Measurements from ENCODE around the gene TMEM114. TPM values are rescaled to one million over a fixed set of nuclear protein-coding genes. Genes with fewer than 3 reads are reported as not detected.
"Not testable (repeated sequence)": the region's sequence is repeated elsewhere in the genome, so short reads cannot be mapped to it uniquely, and the experiment has no call there.

Gene TMEM114
- total RNA-seq, 4 donors from 2014 or later = not detected

- no peak overlapping the region for H3K4me3 ChIP-seq (replicated peaks in 1 of 3)
- no peaks in the 10 kb centered on the region for H3K36me3 ChIP-seq
- H3K9me3 ChIP-seq = no peaks in the 10 kb centered on the region
- H3K27ac ChIP-seq = no peak overlapping the region
- intact Hi-C loops (cut with DNase I) = loop anchor here (5.0 to 10.0 kb wide), 3 partner anchors 229 to 327 kb away; partner anchors contain the start of genes PMM2 and TMEM186
- no peaks in the 10 kb centered on the region for H3K27me3 ChIP-seq
- 6 to 9% methylated on average over 10 of the region's 10 CpGs for WGBS, 2 donors
- no peak for TF ChIP-seq CTCF (IDR thresholded peaks at IDR 0.05)
- no peak for TF ChIP-seq POLR2A (IDR thresholded peaks at IDR 0.05)
- H3K4me1 ChIP-seq = peaks cover 0 to 3% of the 10 kb centered on the region in 2 donors
- DNase-seq = no peak
Measured at GRCh38 chr16:8565498-8565897, 24.8 kb downstream of the TMEM114 start.

- Histone ChIP-seq H3K36me3 (no peaks in the 10 kb centered on the region), H3K4me3 (replicated peaks in 1 of 3) (no peak overlapping the region), H3K27me3 (no peaks in the 10 kb centered on the region), H3K27ac (no peak overlapping the region), H3K4me1 (peaks cover 0 to 3% of the 10 kb centered on the region in 2 donors), H3K9me3 (no peaks in the 10 kb centered on the region)
- no peak for TF ChIP-seq CTCF (IDR thresholded peaks at IDR 0.05)
- TF ChIP-seq POLR2A (IDR thresholded peaks at IDR 0.05) = no peak
- DNase-seq = no peak
- 74 to 79% methylated on average over 1 of the region's 1 CpG for WGBS, 2 donors
- intact Hi-C loops (cut with DNase I) = loop anchor here (5.0 to 10.0 kb wide), 3 partner anchors 230 to 327 kb away; partner anchors contain the start of genes PMM2 and TMEM186
Measured at GRCh38 chr16:8564934-8565345, 25.4 kb downstream of the TMEM114 start.

- intact Hi-C loops (cut with DNase I) = loop anchor here (10.0 kb wide), 1 partner anchor 231 kb away; the partner anchor contains the start of genes PMM2 and TMEM186
- H3K36me3 ChIP-seq; H3K4me1 ChIP-seq; H3K27ac ChIP-seq; H3K27me3 ChIP-seq; H3K9me3 ChIP-seq; H3K4me3 ChIP-seq (replicated peaks in 1 of 3); DNase-seq: not testable (repeated sequence)
- 73 to 82% methylated on average over 3 of the region's 3 CpGs for WGBS, 2 donors
Measured at GRCh38 chr16:8563944-8564540, 26.3 kb downstream of the TMEM114 start.

- Histone ChIP-seq H3K36me3 (no peaks in the 10 kb centered on the region), H3K27me3 (no peaks in the 10 kb centered on the region), H3K4me3 (replicated peaks in 1 of 3) (no peak overlapping the region), H3K27ac (no peak overlapping the region), H3K9me3 (no peaks in the 10 kb centered on the region), H3K4me1 (no peaks in the 10 kb centered on the region)
- 87 to 89% methylated on average over 2 of the region's 2 CpGs for WGBS, 2 donors
- intact Hi-C loops (cut with DNase I) = loop anchor here (10.0 kb wide), 1 partner anchor 233 kb away; the partner anchor contains the start of genes PMM2 and TMEM186
- DNase-seq = no peak
- TF ChIP-seq CTCF (IDR thresholded peaks at IDR 0.05) = no peak
- no peak for TF ChIP-seq POLR2A (IDR thresholded peaks at IDR 0.05)
Measured at GRCh38 chr16:8561496-8561895, 28.8 kb downstream of the TMEM114 start.

- Histone ChIP-seq H3K4me3 (replicated peaks in 1 of 3) (no peak overlapping the region), H3K9me3 (no peaks in the 10 kb centered on the region), H3K27ac (no peak overlapping the region), H3K36me3 (no peaks in the 10 kb centered on the region), H3K4me1 (no peaks in the 10 kb centered on the region), H3K27me3 (no peaks in the 10 kb centered on the region)
- intact Hi-C loops (cut with DNase I) = no loop called here
- TF ChIP-seq CTCF (IDR thresholded peaks at IDR 0.05) (no peak), POLR2A (IDR thresholded peaks at IDR 0.05) (no peak)
- 82 to 90% methylated on average over 9 of the region's 9 CpGs for WGBS, 2 donors
- DNase-seq = no peak
Measured at GRCh38 chr16:8555400-8555799, 34.9 kb downstream of the TMEM114 start.

Data from thyroid gland (tissue), 4 donors.